BJ (cell line): ENCODE measurements around the gene PTGER4. TPM values are rescaled to one million over a fixed set of nuclear protein-coding genes. Genes with fewer than 3 reads are reported as not detected.

ENCODE experiments used
- CTCF ChIA-PET: fragments of 350-600 bp; formaldehyde crosslinking; extraction: SDS; loops from one replicate; lab custom pipeline; 2021; ENCODE audit warnings: antibody characterized with exemption, inconsistent platforms; lab: Yijun Ruan, JAX
- POLR2A ChIA-PET: fragments of 300-600 bp; sonication (Branson Sonifier 250); formaldehyde crosslinking; extraction: SDS; loops from one replicate; lab custom pipeline; 2021; ENCODE audit warnings: antibody characterized with exemption; lab: Charles Lee
- DNase-seq: peaks from one replicate; pipeline ENCODE4 v3.0.0-alpha.2; 2011; ENCODE audit warnings: low read depth
- H3K27me3 ChIP-seq: 2 replicates; pipeline ENCODE4 v1.6.0; 2011; ENCODE audit warnings: low read length; ENCODE audit not compliant: control insufficient read depth, insufficient read depth
- H3K36me3 ChIP-seq: 2 replicates; pipeline ENCODE4 v1.5.1; 2011; ENCODE audit warnings: low read length; ENCODE audit not compliant: control insufficient read depth, insufficient read depth
- H3K4me3 ChIP-seq: 2 replicates; pipeline ENCODE4 v1.5.1; 2011; ENCODE audit warnings: low read depth, mild to moderate bottlenecking, control low read depth, low read length
- polyA plus RNA-seq: library from polyadenylated mRNA; depleted of rRNA; stranded (reverse); fragments of >200 nt; gene quantifications from 2 replicates; pipeline ENCODE4 v1.2.3, GENCODE V29; 2011
- TF ChIP-seq, protein P1 (sequence below): IDR thresholded peaks from 2 replicates; pipeline ENCODE4 v1.5.1; 2011; ENCODE audit warnings: low read depth, mild to moderate bottlenecking, control low read depth, inconsistent platforms, low read length, moderate library complexity; ENCODE audit not compliant: insufficient read depth

PTGER4 gene
- polyA plus RNA-seq, 1 experiment: 0.44 TPM

DNA sequence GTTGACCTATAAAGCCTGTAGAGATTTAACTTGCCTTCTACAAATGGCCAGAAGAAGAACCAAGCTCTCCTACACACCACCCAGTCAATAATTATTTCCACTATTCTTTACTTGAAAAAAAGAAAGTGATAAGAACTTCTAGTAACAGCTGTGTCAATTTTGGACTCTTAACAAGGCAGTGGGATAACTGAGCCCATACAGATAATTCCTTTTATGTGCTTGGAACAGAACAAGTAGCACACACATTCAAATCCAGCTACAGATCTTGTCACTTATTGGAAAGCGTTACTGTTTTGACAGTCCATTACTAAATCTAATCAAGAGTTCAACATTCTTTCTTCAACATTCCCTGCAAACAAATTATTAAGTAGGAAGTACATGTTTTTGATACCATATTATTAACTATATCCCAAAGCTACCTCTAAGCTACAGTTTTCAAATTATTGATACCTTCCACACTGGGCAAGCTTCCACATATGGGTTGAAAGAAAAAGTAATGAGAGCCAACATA lies 6.3 kb downstream of the PTGER4 start:
- ChIA-PET CTCF (interaction anchor here (0.6 to 2.1 kb wide), 9 partner anchors 47 to 972 kb away, joined by 3 to 12 read pairs (median 4); no protein-coding TSS in a partner anchor), POLR2A (interaction anchor here (0.6 kb wide), 1 partner anchor 975 kb away, joined by 3 read pairs; no protein-coding TSS in a partner anchor)
- no peak overlapping the region for H3K4me3 ChIP-seq
- DNase-seq: no peak
- H3K36me3 ChIP-seq: no peaks in the 10 kb centered on the region
- H3K27me3 ChIP-seq: peaks cover 9% of the 10 kb centered on the region
- TF ChIP-seq, protein P1, sequence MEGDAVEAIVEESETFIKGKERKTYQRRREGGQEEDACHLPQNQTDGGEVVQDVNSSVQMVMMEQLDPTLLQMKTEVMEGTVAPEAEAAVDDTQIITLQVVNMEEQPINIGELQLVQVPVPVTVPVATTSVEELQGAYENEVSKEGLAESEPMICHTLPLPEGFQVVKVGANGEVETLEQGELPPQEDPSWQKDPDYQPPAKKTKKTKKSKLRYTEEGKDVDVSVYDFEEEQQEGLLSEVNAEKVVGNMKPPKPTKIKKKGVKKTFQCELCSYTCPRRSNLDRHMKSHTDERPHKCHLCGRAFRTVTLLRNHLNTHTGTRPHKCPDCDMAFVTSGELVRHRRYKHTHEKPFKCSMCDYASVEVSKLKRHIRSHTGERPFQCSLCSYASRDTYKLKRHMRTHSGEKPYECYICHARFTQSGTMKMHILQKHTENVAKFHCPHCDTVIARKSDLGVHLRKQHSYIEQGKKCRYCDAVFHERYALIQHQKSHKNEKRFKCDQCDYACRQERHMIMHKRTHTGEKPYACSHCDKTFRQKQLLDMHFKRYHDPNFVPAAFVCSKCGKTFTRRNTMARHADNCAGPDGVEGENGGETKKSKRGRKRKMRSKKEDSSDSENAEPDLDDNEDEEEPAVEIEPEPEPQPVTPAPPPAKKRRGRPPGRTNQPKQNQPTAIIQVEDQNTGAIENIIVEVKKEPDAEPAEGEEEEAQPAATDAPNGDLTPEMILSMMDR: no peak

DNA sequence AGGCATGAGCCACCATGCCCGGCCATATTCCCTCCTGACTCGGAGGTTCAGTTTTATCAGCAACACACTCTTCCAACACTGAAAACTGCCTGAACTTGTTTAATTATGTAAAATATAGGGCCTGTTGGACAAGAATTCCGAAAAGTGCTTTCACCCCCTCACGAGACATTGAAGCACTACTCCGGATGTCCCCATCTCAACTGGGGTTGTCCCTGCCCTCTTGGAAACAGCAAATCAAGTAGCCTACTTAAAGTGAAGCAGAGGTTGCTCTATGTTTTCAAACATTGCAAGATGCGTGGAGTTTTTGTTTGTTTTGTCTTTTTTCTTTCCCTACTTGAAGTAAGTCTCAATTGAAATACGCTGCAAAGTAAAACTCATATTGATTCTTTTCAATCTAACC lies 7.6 kb downstream of the PTGER4 start:
- CTCF ChIA-PET: interaction anchor here (1.4 to 2.1 kb wide), 3 partner anchors 48 to 972 kb away, joined by 3 to 12 read pairs (median 4); no protein-coding TSS in a partner anchor
- H3K36me3 ChIP-seq: no peaks in the 10 kb centered on the region
- H3K27me3 ChIP-seq: no peaks in the 10 kb centered on the region; the same call in 1 of the 2 replicates
- H3K4me3 ChIP-seq: no peak overlapping the region
- POLR2A ChIA-PET: no interaction called here
- no peak for DNase-seq
- TF ChIP-seq, protein P1: no peak

DNA sequence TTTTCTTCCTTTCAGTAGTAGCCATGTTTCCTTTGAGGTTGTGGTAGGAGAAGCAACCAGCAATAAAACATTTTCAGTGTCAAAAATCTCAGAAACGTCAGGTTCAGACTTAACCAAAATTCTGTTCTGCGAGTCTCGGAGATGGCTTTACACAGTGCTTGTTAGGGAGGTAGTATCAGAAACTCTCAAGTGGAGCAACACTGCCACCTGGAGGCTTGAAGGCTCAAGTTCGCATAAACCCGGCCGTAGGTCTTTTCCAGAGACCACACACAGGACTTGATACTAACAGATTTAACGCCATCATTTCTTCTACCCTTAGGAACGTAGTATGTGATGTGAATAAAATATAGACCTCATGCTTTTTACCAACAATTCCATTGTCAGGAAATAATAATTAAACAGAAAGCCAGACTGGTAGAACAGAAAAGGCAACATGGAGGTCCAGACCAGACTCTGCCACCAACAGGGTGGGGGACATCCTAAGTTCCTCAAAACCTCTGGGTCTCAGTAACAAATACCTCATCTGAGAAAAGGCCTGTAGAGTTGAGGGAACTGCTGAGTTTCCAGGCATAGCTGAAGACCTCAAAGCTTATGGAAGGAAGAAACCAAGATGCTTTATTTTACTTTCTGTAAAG lies 8.5 kb downstream of the PTGER4 start:
- peak; percentile 22 for DNase-seq
- ChIA-PET CTCF (interaction anchor here (0.8 to 2.0 kb wide), 8 partner anchors 8 to 979 kb away, joined by 3 to 11 read pairs (median 6); partner anchors contain the start of gene PTGER4), POLR2A (no interaction called here)
- TF ChIP-seq, protein P1: peak; percentile 79
- H3K36me3 ChIP-seq: no peaks in the 10 kb centered on the region
- no peaks in the 10 kb centered on the region for H3K27me3 ChIP-seq
- no peak overlapping the region for H3K4me3 ChIP-seq

DNA sequence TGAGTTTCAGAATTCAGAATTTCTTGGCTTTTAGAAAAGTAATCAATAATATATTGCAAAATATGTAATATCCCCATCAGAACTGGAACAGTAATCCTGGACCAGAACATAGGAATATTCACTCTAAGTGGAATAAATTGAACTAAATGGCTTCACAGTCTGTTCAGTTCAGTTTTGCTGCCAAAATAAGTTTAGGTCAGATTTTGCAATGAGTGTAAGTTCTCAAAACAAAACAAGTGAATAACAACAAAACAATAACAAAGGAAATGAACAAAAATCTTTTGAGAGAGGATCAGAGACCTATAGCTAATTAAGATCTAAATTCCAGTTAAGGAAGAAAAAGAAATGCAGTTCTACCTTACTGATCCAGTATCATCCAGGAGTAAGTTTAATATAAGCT lies 9.3 kb downstream of the PTGER4 start:
- POLR2A ChIA-PET: no interaction called here
- no peaks in the 10 kb centered on the region for H3K27me3 ChIP-seq
- no peaks in the 10 kb centered on the region for H3K36me3 ChIP-seq
- no peak overlapping the region for H3K4me3 ChIP-seq
- TF ChIP-seq, protein P1: no peak
- no peak for DNase-seq
- CTCF ChIA-PET: interaction anchor here (0.8 to 2.0 kb wide), 10 partner anchors 9 to 980 kb away, joined by 3 to 11 read pairs (median 4); partner anchors contain the start of gene PTGER4

DNA sequence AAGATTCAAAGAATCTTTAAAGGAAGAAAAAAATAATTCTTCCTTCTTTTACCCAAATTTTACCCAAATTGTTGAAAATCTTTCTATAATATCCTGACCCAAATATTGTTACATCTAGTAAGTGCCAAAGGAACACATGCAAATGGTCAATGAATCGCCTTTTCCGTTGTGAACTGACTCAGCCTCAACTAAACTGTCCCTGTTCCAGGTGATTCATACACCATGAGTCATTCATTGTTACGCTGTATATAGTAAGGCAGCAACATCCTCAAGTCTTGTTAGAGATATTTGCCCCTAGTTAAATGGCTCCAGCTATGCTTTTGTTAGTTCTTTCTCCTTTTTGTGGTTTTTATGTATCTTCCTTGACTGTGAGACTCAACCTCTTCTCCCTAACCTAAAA lies 9.7 kb downstream of the PTGER4 start:
- TF ChIP-seq, protein P1: no peak
- CTCF ChIA-PET: interaction anchor here (0.9 to 2.0 kb wide), 6 partner anchors 25 to 975 kb away, joined by 3 to 11 read pairs (median 6); no protein-coding TSS in a partner anchor
- H3K27me3 ChIP-seq: no peaks in the 10 kb centered on the region
- no peaks in the 10 kb centered on the region for H3K36me3 ChIP-seq
- POLR2A ChIA-PET: no interaction called here
- H3K4me3 ChIP-seq: no peak overlapping the region
- DNase-seq: peak; percentile 84
